BLaER1 treated with 17β-estradiol and CSF1 and Interleukin-3, amounts not matched to agents 10 nM and 100 nM (cell line): ENCODE results near the gene EPHB1.
"Not testable (repeated sequence)": the region's sequence is repeated elsewhere in the genome, so short reads cannot be mapped to it uniquely, and the experiment has no call there.

ENCODE experiments used
- H3K27ac ChIP-seq, 11 experiments: shearing (Covaris generic); formaldehyde crosslinking; 2 replicates each; pipeline ENCODE4 v1.8.1; 2022
- H3K27me3 ChIP-seq, 11 experiments: shearing (Covaris generic); formaldehyde crosslinking; 2 replicates each; pipeline ENCODE4 v1.8.1; 2022
- H3K36me3 ChIP-seq, 11 experiments: shearing (Covaris generic); formaldehyde crosslinking; 2 replicates each; pipeline ENCODE4 v1.8.1; 2022
- H3K4me1 ChIP-seq, 10 experiments: shearing (Covaris generic); formaldehyde crosslinking; 2 replicates each; pipeline ENCODE4 v1.8.1; 2022
- H3K4me2 ChIP-seq, 11 experiments: shearing (Covaris generic); formaldehyde crosslinking; 2 replicates each; pipeline ENCODE4 v1.8.1; 2022
- H3K4me3 ChIP-seq, 10 experiments: shearing (Covaris generic); formaldehyde crosslinking; 2 replicates each; pipeline ENCODE4 v1.8.1; 2022
- H3K9ac ChIP-seq, 11 experiments: shearing (Covaris generic); formaldehyde crosslinking; 2 replicates each; pipeline ENCODE4 v1.8.1; 2022
- H3K9me3 ChIP-seq, 11 experiments: shearing (Covaris generic); formaldehyde crosslinking; replicated peaks in 1 of 11; 2 replicates each; pipeline ENCODE4 v1.8.1; 2022
- H4K20me1 ChIP-seq, 11 experiments: shearing (Covaris generic); formaldehyde crosslinking; 2 replicates each; pipeline ENCODE4 v1.8.1; 2022
- Cebpa-rat ChIP-seq, 11 experiments: shearing (Covaris generic); IDR thresholded peaks; 2 replicates each; pipeline ENCODE4 v1.8.1; 2022

The EPHB1 gene

DNA sequence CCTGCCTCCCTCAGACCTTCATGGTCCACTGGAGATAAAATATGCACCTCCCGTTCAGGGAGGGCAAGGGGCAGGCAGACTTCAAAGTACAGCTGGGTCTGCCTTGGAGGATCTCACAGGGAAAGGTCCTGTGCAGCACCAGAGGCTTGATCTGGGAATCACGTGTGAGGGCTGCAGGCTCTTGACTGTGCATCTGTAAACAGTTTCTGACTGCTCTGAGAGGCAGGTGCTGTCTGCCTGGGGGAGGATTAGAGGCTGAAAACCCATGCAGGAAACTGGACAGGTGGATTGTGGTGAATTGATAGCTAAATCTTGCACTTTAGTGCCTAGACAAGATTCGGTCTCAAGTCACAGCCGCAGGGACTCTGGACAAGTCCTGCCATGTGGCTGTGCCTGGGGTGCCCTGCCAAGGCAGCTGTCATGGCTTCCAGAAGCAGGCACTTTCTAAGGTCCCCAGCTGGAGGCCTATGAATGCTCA lies 239.3 kb downstream of the EPHB1 start:
- no peaks in the 10 kb centered on the region for H3K9me3 ChIP-seq
- peaks cover 0 to 7% (median 0%) of the 10 kb centered on the region in 10 experiments; a peak in 7 of 20 replicates for H3K4me1 ChIP-seq
- H3K4me3 ChIP-seq: no peak overlapping the region
- no peak for TF ChIP-seq Cebpa-rat (IDR thresholded peaks at IDR 0.05)
- H3K9ac ChIP-seq: no peak overlapping the region
- H4K20me1 ChIP-seq: no peaks in the 10 kb centered on the region
- H3K27me3 ChIP-seq: no peaks in the 10 kb centered on the region
- peak overlapping the region in 1 of 11 experiments; percentile 28; a peak in 1 of 22 replicates for H3K4me2 ChIP-seq
- H3K36me3 ChIP-seq: no peaks in the 10 kb centered on the region
- no peak overlapping the region for H3K27ac ChIP-seq

DNA sequence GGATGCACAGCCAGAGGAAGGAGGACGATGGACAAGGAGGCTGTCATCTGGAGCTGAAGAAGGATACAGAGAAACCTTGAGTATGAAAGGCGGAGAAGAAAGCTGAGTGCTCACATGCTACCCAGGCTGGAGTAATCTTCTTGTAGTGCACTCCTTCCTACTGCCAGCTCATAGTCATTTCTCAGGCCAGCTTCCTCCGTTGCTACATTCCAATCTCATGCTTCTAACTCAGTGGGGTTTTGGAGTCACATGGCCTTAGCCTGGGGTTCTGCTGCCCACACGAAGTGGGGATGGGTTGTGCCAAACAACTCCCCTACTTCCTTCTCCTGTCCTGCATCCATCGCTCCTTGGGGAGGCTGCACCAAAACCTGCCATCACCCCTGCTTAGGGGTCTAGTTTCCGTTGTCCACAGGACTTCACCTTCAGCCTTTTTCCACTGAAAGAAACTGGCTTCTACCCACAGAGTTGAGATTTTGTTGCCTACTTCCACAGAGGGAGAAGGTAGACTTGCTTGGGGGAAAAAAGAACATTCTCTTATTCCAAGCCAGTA lies 239.9 kb downstream of the EPHB1 start:
- Histone ChIP-seq H3K27ac (no peak overlapping the region), H3K4me1 (peaks cover 0 to 7% (median 0%) of the 10 kb centered on the region in 10 experiments; a peak in 7 of 20 replicates)
- TF ChIP-seq Cebpa-rat (IDR thresholded peaks at IDR 0.05): no peak

DNA sequence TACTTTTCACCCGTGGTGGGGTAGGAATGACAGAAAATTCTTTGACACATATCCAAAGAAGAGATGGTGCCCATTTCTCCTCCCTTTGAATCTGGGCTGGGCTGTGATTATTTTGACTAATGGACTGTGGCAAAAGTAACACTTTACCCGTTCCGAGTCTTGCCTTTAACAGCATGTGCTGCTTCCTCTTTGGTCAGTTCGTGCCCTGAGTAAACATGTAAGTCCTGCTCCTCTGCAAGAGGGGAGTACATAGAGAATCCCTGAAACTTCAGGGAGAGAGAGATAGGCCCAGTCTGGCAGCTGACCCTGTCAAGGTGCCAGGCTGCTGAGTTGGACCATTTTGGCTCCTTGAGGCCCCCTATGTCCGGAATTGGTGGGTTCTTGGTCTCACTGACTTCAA lies 243.1 kb downstream of the EPHB1 start:
- H3K36me3 ChIP-seq: no peaks in the 10 kb centered on the region
- no peak overlapping the region for H3K27ac ChIP-seq
- no peak overlapping the region for H3K9ac ChIP-seq
- no peaks in the 10 kb centered on the region for H4K20me1 ChIP-seq
- TF ChIP-seq Cebpa-rat (IDR thresholded peaks at IDR 0.05): no peak
- H3K4me1 ChIP-seq: peaks cover 0 to 7% (median 0%) of the 10 kb centered on the region in 10 experiments; a peak in 7 of 20 replicates
- no peak overlapping the region for H3K4me3 ChIP-seq
- no peaks in the 10 kb centered on the region for H3K27me3 ChIP-seq
- H3K9me3 ChIP-seq: no peaks in the 10 kb centered on the region
- no peak overlapping the region for H3K4me2 ChIP-seq

More for the DNA sequence above, 239.9 kb downstream of the EPHB1 start:
- Histone ChIP-seq H3K9ac (no peak overlapping the region), H4K20me1 (no peaks in the 10 kb centered on the region), H3K36me3 (no peaks in the 10 kb centered on the region), H3K27me3 (no peaks in the 10 kb centered on the region), H3K4me3 (no peak overlapping the region), H3K4me2 (no peak overlapping the region), H3K9me3 (no peaks in the 10 kb centered on the region)

DNA sequence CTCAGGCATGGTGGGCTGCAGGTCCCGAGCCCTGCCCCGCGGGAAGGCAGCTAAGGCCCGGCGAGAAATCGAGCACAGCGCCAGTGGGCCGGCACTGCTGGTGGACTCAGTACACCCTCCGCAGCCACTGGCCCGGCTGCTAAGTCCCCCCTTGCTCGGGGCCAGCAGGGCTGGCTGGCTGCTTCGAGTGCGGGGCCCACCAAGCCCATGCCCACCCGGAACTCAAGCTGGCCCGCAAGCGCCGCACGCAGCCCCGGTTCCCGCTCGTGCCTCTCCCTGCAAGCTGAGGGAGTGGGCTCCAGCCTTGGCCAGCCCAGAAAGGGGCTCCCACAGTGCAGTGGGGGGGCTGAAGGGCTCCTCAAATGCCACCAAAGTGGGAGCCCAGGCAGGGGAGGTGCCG lies 244.5 kb downstream of the EPHB1 start:
- H3K4me2 ChIP-seq: not testable (repeated sequence)

DNA sequence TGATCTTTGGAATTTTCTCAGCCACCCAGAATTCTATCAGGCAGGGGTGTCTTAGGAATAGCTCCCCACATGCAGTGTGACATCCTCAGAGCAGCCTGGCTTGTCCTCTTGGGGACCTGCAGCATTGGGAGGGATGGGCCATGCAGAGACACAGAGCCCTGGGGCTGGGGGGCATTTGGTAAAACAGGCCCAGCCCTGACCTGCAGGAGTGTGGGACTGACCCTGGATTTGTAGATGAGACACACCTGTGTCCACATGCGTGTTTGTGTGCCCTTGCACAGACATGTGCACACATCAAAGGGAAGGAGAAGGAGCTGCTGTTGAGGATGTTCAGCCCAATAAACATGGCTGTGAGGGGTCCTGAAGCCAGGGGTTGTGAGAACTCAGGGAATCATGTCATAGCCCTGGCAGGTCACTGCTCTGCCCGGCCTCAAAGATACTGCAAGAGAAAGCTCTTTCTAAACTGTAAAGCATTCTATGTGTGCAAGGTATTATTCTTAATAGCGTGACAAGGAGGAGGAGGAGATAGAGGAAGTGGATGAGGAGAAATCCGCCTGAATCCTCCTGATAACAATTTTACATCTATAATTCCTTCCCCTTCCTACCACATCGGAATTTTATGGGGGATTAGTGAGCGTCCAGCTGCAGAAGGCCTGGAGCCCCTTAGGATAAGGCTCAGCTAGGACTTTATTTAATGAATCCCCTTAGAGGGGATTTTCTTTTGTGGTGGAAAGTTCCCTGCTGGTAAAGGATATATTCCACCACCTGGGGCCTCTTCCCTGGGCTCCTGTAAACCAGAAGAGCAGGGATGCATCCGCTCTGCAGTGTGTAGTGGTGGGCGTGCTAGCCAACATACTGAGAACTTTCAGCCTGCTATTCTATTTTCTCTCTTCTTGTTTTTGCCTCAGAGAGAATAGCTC lies 245.5 kb downstream of the EPHB1 start:
- H3K4me2 ChIP-seq: no peak overlapping the region

More for the DNA sequence above, 244.5 kb downstream of the EPHB1 start:
- not testable (repeated sequence) for H3K9ac ChIP-seq, H4K20me1 ChIP-seq, H3K4me3 ChIP-seq, H3K4me1 ChIP-seq, H3K27ac ChIP-seq, H3K9me3 ChIP-seq, H3K36me3 ChIP-seq, H3K27me3 ChIP-seq

DNA sequence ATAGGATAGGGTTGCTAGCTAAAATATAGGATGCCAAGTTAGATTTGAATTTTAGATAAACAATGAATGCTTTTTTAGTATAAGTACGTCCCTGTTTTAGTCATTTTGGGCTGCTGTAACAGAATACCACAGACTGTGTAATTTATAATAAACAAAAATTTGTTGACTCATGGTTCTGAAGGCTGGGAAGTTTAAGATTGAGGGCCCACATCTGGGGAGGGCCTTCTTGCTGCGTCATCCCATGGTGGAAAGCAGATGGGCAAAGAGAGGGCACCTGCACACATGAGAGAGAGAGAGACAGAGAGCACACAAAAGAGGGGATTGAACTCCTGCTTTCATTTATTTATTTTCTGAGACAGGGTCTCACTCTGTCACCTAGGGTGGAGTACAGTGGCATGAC lies 246.5 kb downstream of the EPHB1 start:
- H3K36me3 ChIP-seq: no peaks in the 10 kb centered on the region
- H3K27me3 ChIP-seq: no peaks in the 10 kb centered on the region
- no peaks in the 10 kb centered on the region for H3K9me3 ChIP-seq
- H3K4me1 ChIP-seq: no peaks in the 10 kb centered on the region
- TF ChIP-seq Cebpa-rat (IDR thresholded peaks at IDR 0.05): no peak
- no peaks in the 10 kb centered on the region for H4K20me1 ChIP-seq
- no peak overlapping the region for H3K4me2 ChIP-seq
- no peak overlapping the region for H3K4me3 ChIP-seq
- H3K9ac ChIP-seq: no peak overlapping the region
- H3K27ac ChIP-seq: no peak overlapping the region

More for the DNA sequence above, 245.5 kb downstream of the EPHB1 start:
- no peaks in the 10 kb centered on the region for H4K20me1 ChIP-seq
- no peaks in the 10 kb centered on the region for H3K9me3 ChIP-seq
- no peak overlapping the region for H3K9ac ChIP-seq
- H3K4me1 ChIP-seq: no peaks in the 10 kb centered on the region
- H3K27me3 ChIP-seq: no peaks in the 10 kb centered on the region
- no peak for TF ChIP-seq Cebpa-rat (IDR thresholded peaks at IDR 0.05)
- no peak overlapping the region for H3K27ac ChIP-seq
- H3K4me3 ChIP-seq: no peak overlapping the region
- no peaks in the 10 kb centered on the region for H3K36me3 ChIP-seq

DNA sequence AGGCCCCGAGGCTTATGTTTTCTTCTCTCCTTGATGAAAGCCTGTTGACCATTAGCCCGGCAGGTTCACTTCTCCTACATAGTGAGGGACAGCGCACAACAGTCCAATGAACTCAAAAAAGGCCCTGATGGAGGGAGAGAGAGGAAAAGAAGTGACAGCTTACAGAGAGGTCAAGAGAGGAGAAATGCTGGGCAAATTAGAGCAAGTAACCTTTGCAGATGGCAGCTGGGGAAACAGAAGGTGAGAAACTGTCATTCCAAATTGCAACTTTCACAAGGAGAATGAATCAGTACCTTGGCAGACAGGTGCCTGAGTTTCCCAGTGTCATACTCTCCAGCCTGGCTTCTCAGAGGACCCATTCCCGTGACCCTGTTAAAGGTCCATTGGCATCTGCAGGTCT lies 252.0 kb downstream of the EPHB1 start:
- H3K27ac ChIP-seq: no peak overlapping the region
- H3K4me3 ChIP-seq: no peak overlapping the region
- no peak overlapping the region for H3K4me2 ChIP-seq
- no peaks in the 10 kb centered on the region for H3K36me3 ChIP-seq
- H3K27me3 ChIP-seq: no peaks in the 10 kb centered on the region
- no peak overlapping the region for H3K9ac ChIP-seq
- H3K4me1 ChIP-seq: no peaks in the 10 kb centered on the region
- H3K9me3 ChIP-seq: no peaks in the 10 kb centered on the region
- TF ChIP-seq Cebpa-rat (IDR thresholded peaks at IDR 0.05): no peak
- H4K20me1 ChIP-seq: no peaks in the 10 kb centered on the region

DNA sequence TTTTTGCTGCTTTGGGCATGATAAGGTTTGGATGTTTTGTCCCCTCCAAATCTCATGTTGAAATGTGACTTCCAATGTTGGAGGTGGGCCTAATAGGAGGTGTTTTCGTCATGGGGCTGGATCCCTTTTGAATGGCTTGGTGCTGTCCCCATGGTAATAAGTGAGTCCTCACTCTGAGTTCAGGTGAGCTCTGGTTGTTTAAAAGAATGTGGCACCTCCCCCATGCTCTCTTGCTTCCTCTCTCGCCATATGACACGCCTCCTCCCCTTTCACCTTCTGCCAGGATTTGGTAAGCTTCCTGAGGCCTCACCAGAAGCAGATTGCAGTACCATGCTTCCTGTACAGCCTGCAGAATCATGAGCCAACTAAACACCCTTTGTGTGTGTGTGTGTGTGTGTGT lies 255.5 kb downstream of the EPHB1 start:
- Histone ChIP-seq H3K36me3 (no peaks in the 10 kb centered on the region), H3K4me3 (no peak overlapping the region), H3K4me1 (no peaks in the 10 kb centered on the region), H3K27me3 (no peaks in the 10 kb centered on the region), H4K20me1 (no peaks in the 10 kb centered on the region), H3K27ac (no peak overlapping the region), H3K9me3 (no peaks in the 10 kb centered on the region), H3K4me2 (no peak overlapping the region), H3K9ac (no peak overlapping the region)
- TF ChIP-seq Cebpa-rat (IDR thresholded peaks at IDR 0.05): no peak

DNA sequence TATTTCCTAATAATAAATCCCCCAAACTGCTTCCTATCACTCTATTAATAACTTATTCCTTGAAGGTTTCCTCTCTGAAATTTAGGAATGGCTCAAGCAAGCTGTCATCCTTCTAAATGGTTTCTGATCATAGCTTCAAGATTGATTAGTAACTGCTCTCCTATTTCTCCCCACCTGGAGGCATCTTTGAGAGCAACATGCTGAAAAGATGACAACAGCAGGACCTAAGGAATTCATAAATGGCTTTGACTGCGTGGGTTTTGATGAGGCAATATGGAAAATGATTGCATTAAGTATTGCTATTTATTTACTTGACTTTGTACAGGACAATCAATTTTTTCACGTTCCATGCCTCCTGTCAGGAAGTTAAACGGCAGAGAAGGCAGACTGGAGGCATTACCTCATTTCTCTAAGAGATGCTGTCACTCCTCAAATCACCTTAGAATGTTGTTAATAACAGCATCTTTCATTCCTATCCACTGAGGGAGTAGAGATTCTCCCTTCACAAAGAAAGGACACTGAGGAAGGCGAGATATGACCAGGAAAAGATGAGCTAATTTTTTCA lies 256.4 kb downstream of the EPHB1 start:
- no peaks in the 10 kb centered on the region for H4K20me1 ChIP-seq

More for the DNA sequence above, 256.4 kb downstream of the EPHB1 start:
- H3K27ac ChIP-seq: no peak overlapping the region
- H3K4me2 ChIP-seq: no peak overlapping the region
- H3K4me3 ChIP-seq: no peak overlapping the region
- TF ChIP-seq Cebpa-rat (IDR thresholded peaks at IDR 0.05): no peak
- H3K9ac ChIP-seq: no peak overlapping the region
- no peaks in the 10 kb centered on the region for H3K9me3 ChIP-seq
- H3K4me1 ChIP-seq: no peaks in the 10 kb centered on the region
- no peaks in the 10 kb centered on the region for H3K36me3 ChIP-seq
- no peaks in the 10 kb centered on the region for H3K27me3 ChIP-seq
